Measurements from ENCODE around the gene C1GALT1. TPM values are rescaled to one million over a fixed set of nuclear protein-coding genes. Genes with fewer than 3 reads are reported as not detected.

C1GALT1 gene
- polyA plus RNA-seq, 1 donor (not counting 4 experiments of a cell fraction or from before 2014, with no cell fraction given), result 44.3 TPM

DNA sequence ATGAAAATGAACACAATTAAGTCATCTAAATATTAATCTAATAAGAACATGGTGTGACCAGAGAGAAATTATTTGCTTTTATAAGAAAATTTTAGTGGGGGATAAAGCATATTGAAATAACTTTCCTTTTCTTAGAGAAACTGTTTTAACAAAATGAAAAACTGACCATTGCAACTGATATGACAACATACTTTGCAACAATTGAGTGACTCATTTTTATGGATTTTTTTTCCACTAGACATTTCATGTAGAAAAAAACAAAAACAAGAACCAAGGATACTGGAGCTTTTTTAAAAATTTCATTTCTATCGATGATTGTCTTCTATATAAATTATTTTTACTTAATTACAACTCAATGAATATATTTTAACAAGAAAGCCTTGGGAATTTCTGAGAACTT lies 90.0 kb downstream of the C1GALT1 start:
- no peaks in the 10 kb centered on the region for H3K27me3 ChIP-seq (ENCODE audit: control insufficient read depth, extremely low read depth, insufficient read depth, low read length)
- no peak for TF ChIP-seq EZH2 (IDR thresholded peaks at IDR 0.05; ENCODE audit: low read length)
- TF ChIP-seq, protein P1, sequence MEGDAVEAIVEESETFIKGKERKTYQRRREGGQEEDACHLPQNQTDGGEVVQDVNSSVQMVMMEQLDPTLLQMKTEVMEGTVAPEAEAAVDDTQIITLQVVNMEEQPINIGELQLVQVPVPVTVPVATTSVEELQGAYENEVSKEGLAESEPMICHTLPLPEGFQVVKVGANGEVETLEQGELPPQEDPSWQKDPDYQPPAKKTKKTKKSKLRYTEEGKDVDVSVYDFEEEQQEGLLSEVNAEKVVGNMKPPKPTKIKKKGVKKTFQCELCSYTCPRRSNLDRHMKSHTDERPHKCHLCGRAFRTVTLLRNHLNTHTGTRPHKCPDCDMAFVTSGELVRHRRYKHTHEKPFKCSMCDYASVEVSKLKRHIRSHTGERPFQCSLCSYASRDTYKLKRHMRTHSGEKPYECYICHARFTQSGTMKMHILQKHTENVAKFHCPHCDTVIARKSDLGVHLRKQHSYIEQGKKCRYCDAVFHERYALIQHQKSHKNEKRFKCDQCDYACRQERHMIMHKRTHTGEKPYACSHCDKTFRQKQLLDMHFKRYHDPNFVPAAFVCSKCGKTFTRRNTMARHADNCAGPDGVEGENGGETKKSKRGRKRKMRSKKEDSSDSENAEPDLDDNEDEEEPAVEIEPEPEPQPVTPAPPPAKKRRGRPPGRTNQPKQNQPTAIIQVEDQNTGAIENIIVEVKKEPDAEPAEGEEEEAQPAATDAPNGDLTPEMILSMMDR (optimal IDR thresholded peaks at IDR 0.05 in 1 of 3, IDR thresholded peaks at IDR 0.05 in 1 of 3, conservative IDR thresholded peaks at IDR 0.05 in 1 of 3; ENCODE audit: extremely low read depth in 1 of 3, insufficient read depth in 2 of 3, low read length in 3 of 3), result no peak
- no peaks in the 10 kb centered on the region for H3K9me3 ChIP-seq (ENCODE audit: control insufficient read depth, low read depth, low read length)
- no peak overlapping the region for H3K27ac ChIP-seq (ENCODE audit: control insufficient read depth, insufficient read depth, low read length)
- FAIRE-seq (no peak), DNase-seq (ENCODE audit: low read depth, low spot score) (no peak)
- no peaks in the 10 kb centered on the region for H3K79me2 ChIP-seq (ENCODE audit: control insufficient read depth, insufficient read depth, low read length)
- no peaks in the 10 kb centered on the region for H4K20me1 ChIP-seq (ENCODE audit: control insufficient read depth, extremely low read depth, insufficient read depth, low read length)
- no peak overlapping the region for H2AFZ ChIP-seq (ENCODE audit: control insufficient read depth, low read length)
- no peak overlapping the region for H3K9ac ChIP-seq (ENCODE audit: control insufficient read depth, extremely low read depth, insufficient read depth, low read length)
- no peak overlapping the region for H3K4me2 ChIP-seq (ENCODE audit: control insufficient read depth, extremely low read depth, insufficient read depth, low read depth, low read length)
- H3K9me1 ChIP-seq (ENCODE audit: control insufficient read depth, extremely low read depth, insufficient read depth, low read length), result no peaks in the 10 kb centered on the region
- H3K36me3 ChIP-seq (ENCODE audit: control insufficient read depth in 2 of 2, extremely low read depth in 1 of 2, insufficient read depth in 2 of 2, low read length in 2 of 2), result no peaks in the 10 kb centered on the region
- H3K4me3 ChIP-seq (ENCODE audit: control insufficient read depth in 2 of 3, extremely low read depth in 1 of 3, insufficient read depth in 2 of 3, low read depth in 1 of 3, low read length in 3 of 3), result no peak overlapping the region
- dilution Hi-C loops (cut with MboI; ENCODE audit: extremely low pct_ligation_motif_present, low sequenced_read_pairs), result no loop called here
- H3K4me1 ChIP-seq (ENCODE audit: control insufficient read depth, extremely low read depth, insufficient read depth, low read length), result no peaks in the 10 kb centered on the region

DNA sequence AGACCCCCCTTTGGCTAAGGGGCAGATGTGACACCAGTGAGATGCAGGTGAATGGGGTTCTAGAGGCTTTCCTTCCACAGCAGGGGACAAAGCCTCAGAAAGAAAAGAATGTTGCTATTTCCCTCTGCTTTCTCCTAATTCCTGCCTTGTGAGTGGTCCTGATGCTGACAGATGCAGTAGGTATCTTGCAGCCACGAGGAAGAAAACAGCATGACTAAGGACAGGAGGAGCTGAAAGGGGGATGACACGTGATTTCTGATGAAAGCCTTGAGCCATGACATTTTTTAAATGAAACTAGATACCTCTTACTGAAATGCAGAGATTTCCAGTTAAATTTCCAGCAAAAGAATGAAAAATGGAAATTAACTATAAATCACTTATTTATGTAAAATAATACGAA lies 92.4 kb downstream of the C1GALT1 start:
- Histone ChIP-seq H3K27me3 (ENCODE audit: control insufficient read depth, extremely low read depth, insufficient read depth, low read length) (no peaks in the 10 kb centered on the region), H3K4me2 (ENCODE audit: control insufficient read depth, extremely low read depth, insufficient read depth, low read depth, low read length) (no peak overlapping the region), H3K4me3 (ENCODE audit: control insufficient read depth in 2 of 3, extremely low read depth in 1 of 3, insufficient read depth in 2 of 3, low read depth in 1 of 3, low read length in 3 of 3) (no peak overlapping the region), H3K9me1 (ENCODE audit: control insufficient read depth, extremely low read depth, insufficient read depth, low read length) (no peaks in the 10 kb centered on the region), H3K9ac (ENCODE audit: control insufficient read depth, extremely low read depth, insufficient read depth, low read length) (no peak overlapping the region), H3K9me3 (ENCODE audit: control insufficient read depth, low read depth, low read length) (no peaks in the 10 kb centered on the region), H3K79me2 (ENCODE audit: control insufficient read depth, insufficient read depth, low read length) (no peaks in the 10 kb centered on the region), H3K36me3 (ENCODE audit: control insufficient read depth in 2 of 2, extremely low read depth in 1 of 2, insufficient read depth in 2 of 2, low read length in 2 of 2) (no peaks in the 10 kb centered on the region), H3K27ac (ENCODE audit: control insufficient read depth, insufficient read depth, low read length) (no peak overlapping the region), H4K20me1 (ENCODE audit: control insufficient read depth, extremely low read depth, insufficient read depth, low read length) (no peaks in the 10 kb centered on the region), H2AFZ (ENCODE audit: control insufficient read depth, low read length) (no peak overlapping the region), H3K4me1 (ENCODE audit: control insufficient read depth, extremely low read depth, insufficient read depth, low read length) (no peaks in the 10 kb centered on the region)
- DNase-seq (ENCODE audit: low read depth, low spot score) (no peak), FAIRE-seq (no peak)
- TF ChIP-seq EZH2 (IDR thresholded peaks at IDR 0.05; ENCODE audit: low read length), result no peak
- TF ChIP-seq, protein P1 (optimal IDR thresholded peaks at IDR 0.05 in 1 of 3, IDR thresholded peaks at IDR 0.05 in 1 of 3, conservative IDR thresholded peaks at IDR 0.05 in 1 of 3; ENCODE audit: extremely low read depth in 1 of 3, insufficient read depth in 2 of 3, low read length in 3 of 3), result no peak
- dilution Hi-C loops (cut with MboI; ENCODE audit: extremely low pct_ligation_motif_present, low sequenced_read_pairs), result no loop called here

All from keratinocyte (primary cell).